ENCODE measurements around the gene KLHL40.
"Not testable (repeated sequence)": the region's sequence is repeated elsewhere in the genome, so short reads cannot be mapped to it uniquely, and the experiment has no call there.

KLHL40 gene

GRCh38 chr3:42704136-42704841 lies 19.0 kb downstream of the KLHL40 start:
- DNase-seq (ENCODE audit: low read depth): no peak

GRCh38 chr3:42705058-42705767 lies 19.9 kb downstream of the KLHL40 start:
- DNase-seq (ENCODE audit: low read depth): no peak

- no peak for DNase-seq (ENCODE audit: low read depth)
These were observed 20.7 kb downstream of the KLHL40 start for GRCh38 chr3:42705962-42706585.

GRCh38 chr3:42706721-42707619 lies 21.6 kb downstream of the KLHL40 start:
- no peak for DNase-seq (ENCODE audit: low read depth)

- no peak for DNase-seq (ENCODE audit: low read depth)
These were observed 22.5 kb downstream of the KLHL40 start for GRCh38 chr3:42707620-42708355.

GRCh38 chr3:42708611-42709151 lies 23.3 kb downstream of the KLHL40 start:
- DNase-seq (ENCODE audit: low read depth): no peak

GRCh38 chr3:42709621-42710020 lies 24.3 kb downstream of the KLHL40 start:
- DNase-seq (ENCODE audit: low read depth): no peak

GRCh38 chr3:42710323-42711021 lies 25.1 kb downstream of the KLHL40 start:
- DNase-seq (ENCODE audit: low read depth): no peak

- DNase-seq (ENCODE audit: low read depth): no peak
These were observed 26.4 kb downstream of the KLHL40 start for GRCh38 chr3:42711491-42712343.

GRCh38 chr3:42712344-42712648 lies 27.0 kb downstream of the KLHL40 start:
- no peak for DNase-seq (ENCODE audit: low read depth)

GRCh38 chr3:42712688-42713372 lies 27.5 kb downstream of the KLHL40 start:
- DNase-seq (ENCODE audit: low read depth): no peak

GRCh38 chr3:42713747-42714146 lies 28.4 kb downstream of the KLHL40 start:
- no peak for DNase-seq (ENCODE audit: low read depth)

GRCh38 chr3:42714171-42714852 lies 29.0 kb downstream of the KLHL40 start:
- DNase-seq (ENCODE audit: low read depth): no peak

GRCh38 chr3:42717306-42717705 lies 32.0 kb downstream of the KLHL40 start:
- DNase-seq (ENCODE audit: low read depth): no peak

- no peak for DNase-seq (ENCODE audit: low read depth)
These were observed 33.0 kb downstream of the KLHL40 start for GRCh38 chr3:42718338-42718737.

GRCh38 chr3:42719002-42719401 lies 33.7 kb downstream of the KLHL40 start:
- no peak for DNase-seq (ENCODE audit: low read depth)

- DNase-seq (ENCODE audit: low read depth): no peak
These were observed 34.8 kb downstream of the KLHL40 start for GRCh38 chr3:42720126-42720525.

GRCh38 chr3:42721690-42722089 lies 36.4 kb downstream of the KLHL40 start:
- no peak for DNase-seq (ENCODE audit: low read depth)

- not testable (repeated sequence) for DNase-seq (ENCODE audit: low read depth)
These were observed 37.1 kb downstream of the KLHL40 start for GRCh38 chr3:42722442-42722841.

All from activated T-cell treated with anti-CD3 and anti-CD28 coated beads for 48 hours (primary cell).